IPS-18c (cell line): ENCODE data around the gene EXOC3L2.
A peak's percentile ranks its signal among the peaks of the same experiment; 100 is the strongest.

ENCODE experiments used
- H3K4me3 ChIP-seq: 2 replicates; pipeline ENCODE4 v1.7.0; 2013; ENCODE audit warnings: low read depth, mild to moderate bottlenecking, low read length, moderate library complexity; ENCODE audit not compliant: insufficient read depth
- H3K9me3 ChIP-seq: one replicate; pipeline ENCODE4 v1.6.1; 2013; ENCODE audit warnings: mild to moderate bottlenecking, low read length, moderate library complexity; ENCODE audit not compliant: control insufficient read depth, insufficient read depth

Gene EXOC3L2

GRCh38 chr19:45211751-45212381, 33.3 kb downstream of the EXOC3L2 start:
- H3K4me3 ChIP-seq, result no peak overlapping the region
- H3K9me3 ChIP-seq, result no peaks in the 10 kb centered on the region

DNA sequence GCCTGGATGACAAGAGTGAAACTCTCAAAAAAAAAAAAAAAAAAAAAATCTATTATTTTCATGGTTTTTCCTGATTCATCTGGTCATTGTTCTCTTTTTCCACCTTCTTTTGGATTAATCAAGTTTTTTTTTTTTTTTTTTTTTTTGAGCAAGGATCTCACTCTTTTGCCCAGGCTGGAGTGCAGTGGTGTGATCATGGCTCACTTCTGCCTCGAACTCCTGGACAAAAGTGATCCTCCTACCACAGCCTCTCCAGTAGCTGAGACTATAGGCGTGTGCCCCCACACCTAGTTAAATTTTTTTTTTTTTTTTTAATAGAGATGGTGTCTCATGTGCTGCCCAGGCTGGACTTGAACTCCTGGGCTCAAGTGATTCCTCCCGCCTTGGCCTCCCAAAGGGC, 38.9 kb downstream of the EXOC3L2 start:
- H3K4me3 ChIP-seq, result no peak overlapping the region
- no peaks in the 10 kb centered on the region for H3K9me3 ChIP-seq

- H3K9me3 ChIP-seq, result no peaks in the 10 kb centered on the region
- H3K4me3 ChIP-seq, result no peak overlapping the region
Measured at GRCh38 chr19:45205810-45206209, 39.4 kb downstream of the EXOC3L2 start.

DNA sequence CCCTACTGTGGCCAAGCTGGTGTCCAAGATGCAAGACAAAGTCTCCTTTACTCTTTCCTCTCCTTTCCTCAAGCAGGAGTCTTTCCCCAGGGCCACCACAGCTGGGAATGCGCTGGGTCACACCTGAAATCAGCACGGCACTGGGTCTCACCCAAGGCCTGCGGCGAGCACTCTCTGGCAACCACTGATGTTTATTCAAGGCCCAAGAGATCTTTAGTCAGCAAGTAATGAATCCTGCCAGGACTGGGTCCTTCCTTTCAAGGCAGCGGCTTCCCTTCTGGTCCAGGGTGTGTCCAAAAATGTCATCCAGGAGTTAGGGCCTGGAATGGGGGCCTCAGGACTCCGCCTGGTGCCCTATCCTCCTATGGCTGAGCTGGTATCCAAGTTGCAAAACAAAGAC, 42.6 kb downstream of the EXOC3L2 start:
- H3K4me3 ChIP-seq, result no peak overlapping the region
- no peaks in the 10 kb centered on the region for H3K9me3 ChIP-seq

GRCh38 chr19:45200568-45200967, 44.6 kb downstream of the EXOC3L2 start:
- no peak overlapping the region for H3K4me3 ChIP-seq
- no peaks in the 10 kb centered on the region for H3K9me3 ChIP-seq

- Histone ChIP-seq H3K4me3 (no peak overlapping the region), H3K9me3 (no peaks in the 10 kb centered on the region)
Measured at GRCh38 chr19:45195764-45196163, 49.4 kb downstream of the EXOC3L2 start.

- Histone ChIP-seq H3K4me3 (no peak overlapping the region), H3K9me3 (no peaks in the 10 kb centered on the region)
Measured at GRCh38 chr19:45191375-45191774, 53.8 kb downstream of the EXOC3L2 start.

- no peak overlapping the region for H3K4me3 ChIP-seq
- no peaks in the 10 kb centered on the region for H3K9me3 ChIP-seq
Measured at GRCh38 chr19:45189971-45190370, 55.2 kb downstream of the EXOC3L2 start.

- Histone ChIP-seq H3K4me3 (no peak overlapping the region), H3K9me3 (no peaks in the 10 kb centered on the region)
Measured at GRCh38 chr19:45187421-45188100, 57.6 kb downstream of the EXOC3L2 start.

GRCh38 chr19:45186509-45187334, 58.5 kb downstream of the EXOC3L2 start:
- Histone ChIP-seq H3K9me3 (no peaks in the 10 kb centered on the region), H3K4me3 (no peak overlapping the region)

GRCh38 chr19:45184115-45184514, 61.1 kb downstream of the EXOC3L2 start:
- no peak overlapping the region for H3K4me3 ChIP-seq

GRCh38 chr19:45182758-45183157, 62.4 kb downstream of the EXOC3L2 start:
- no peaks in the 10 kb centered on the region for H3K9me3 ChIP-seq
- H3K4me3 ChIP-seq, result no peak overlapping the region

More at GRCh38 chr19:45184115-45184514, 61.1 kb downstream of the EXOC3L2 start:
- H3K9me3 ChIP-seq, result no peaks in the 10 kb centered on the region

DNA sequence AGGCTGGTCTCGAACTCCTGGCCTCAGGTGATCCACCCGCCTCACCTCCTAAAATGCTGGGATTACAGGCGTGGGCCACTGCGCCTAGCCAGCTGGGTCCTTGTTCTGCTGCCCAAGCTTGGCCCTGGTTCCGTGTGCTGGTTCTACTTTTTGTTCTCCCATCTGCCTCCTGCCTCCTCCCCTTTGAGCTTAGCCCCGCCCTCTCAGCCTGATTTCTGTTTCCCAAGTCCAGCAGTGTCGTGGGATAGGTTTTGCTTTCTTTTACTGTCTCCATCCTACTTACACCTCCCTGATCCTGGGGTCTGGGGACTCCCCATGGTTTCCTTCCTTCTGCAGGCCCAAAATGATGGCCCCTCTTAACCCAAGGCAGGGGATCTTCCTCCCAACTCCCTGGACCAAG, 64.3 kb downstream of the EXOC3L2 start:
- peaks cover 2% of the 10 kb centered on the region for H3K9me3 ChIP-seq
- no peak overlapping the region for H3K4me3 ChIP-seq

GRCh38 chr19:45179892-45180370, 65.3 kb downstream of the EXOC3L2 start:
- H3K4me3 ChIP-seq, result peak overlapping the region; percentile 73
- H3K9me3 ChIP-seq, result peaks cover 2% of the 10 kb centered on the region

DNA sequence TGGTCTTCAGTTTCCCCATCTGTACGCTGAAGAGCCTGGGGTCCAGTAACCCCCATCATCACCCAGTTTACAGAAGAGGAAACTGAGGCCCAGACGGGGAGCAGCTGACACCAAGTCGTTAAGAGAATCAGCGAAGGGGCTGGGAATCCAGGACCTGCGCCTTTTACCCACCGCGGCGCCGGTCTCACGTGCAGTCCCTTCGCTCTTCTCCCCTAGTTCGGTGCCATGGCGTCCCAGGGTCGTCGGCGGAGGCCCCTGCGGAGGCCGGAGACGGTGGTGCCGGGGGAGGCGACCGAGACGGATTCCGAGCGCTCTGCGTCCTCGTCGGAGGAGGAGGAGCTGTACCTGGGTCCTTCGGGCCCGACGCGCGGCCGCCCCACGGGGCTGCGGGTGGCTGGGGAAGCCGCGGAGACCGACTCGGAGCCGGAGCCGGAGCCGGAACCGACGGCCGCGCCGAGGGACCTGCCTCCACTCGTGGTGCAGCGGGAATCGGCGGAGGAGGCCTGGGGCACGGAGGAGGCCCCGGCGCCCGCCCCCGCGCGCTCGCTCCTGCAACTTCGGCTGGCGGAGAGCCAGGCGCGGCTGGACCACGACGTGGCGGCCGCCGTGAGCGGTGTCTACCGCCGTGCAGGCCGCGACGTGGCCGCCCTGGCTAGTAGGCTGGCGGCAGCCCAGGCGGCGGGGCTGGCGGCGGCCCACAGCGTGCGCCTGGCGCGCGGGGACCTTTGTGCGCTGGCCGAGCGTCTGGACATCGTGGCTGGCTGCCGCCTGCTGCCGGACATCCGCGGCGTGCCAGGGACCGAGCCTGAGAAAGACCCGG, 65.9 kb downstream of the EXOC3L2 start:
- H3K9me3 ChIP-seq, result peaks cover 2% of the 10 kb centered on the region
- peak overlapping the region; percentile 73 for H3K4me3 ChIP-seq

DNA sequence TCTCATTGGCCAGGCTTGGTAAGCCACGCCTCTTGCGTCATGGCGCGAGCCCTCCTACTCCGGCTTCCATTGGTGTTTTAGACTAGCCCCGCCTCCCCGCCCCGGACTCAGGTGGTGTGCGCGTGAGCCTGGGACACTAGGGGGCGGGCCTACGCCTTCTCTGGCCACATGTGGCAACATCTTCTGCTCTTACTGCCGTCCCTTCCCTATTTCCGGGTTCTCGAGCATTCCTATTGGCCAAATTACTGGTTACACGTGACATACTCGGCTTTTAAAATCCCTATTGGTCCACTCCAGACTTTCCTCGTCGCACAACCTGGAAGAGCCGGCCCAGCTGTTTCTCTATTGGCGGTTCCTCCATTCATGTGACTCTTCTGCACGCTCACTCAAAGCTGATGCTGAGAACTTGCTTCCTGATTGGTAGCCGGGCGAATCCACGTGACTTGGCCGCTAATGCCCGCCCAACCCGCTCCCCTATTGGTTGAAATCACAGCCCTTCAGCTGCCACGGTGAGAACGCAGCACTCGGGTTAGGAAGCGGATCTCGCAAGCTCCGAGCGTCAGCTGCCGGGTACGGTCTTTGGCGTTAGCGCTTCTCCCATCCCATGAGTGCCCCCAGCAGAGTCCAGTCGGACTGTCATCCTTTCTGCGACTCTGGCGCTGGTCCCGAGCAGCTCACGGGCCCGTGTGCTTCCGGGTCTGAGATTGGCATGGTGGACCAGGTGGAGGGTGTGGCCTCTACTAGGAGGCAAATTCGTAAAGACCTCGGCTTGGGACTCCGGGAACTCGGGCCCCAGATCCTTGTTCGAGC, 66.7 kb downstream of the EXOC3L2 start, which contains the start of gene BLOC1S3:
Gene BLOC1S3, plus strand, starts transcription at position 523 of the 810 bp plus-strand sequence. CDS start 513 bp downstream, outside the sequence.
- peaks cover 2% of the 10 kb centered on the region for H3K9me3 ChIP-seq

More for the DNA sequence above, 66.7 kb downstream of the EXOC3L2 start, which contains the start of gene BLOC1S3:
- H3K4me3 ChIP-seq, result peak within 1 kb of the TSS; percentile 96
